GM12891 (cell line): ENCODE results near the gene TRIML2.

Experiments
- PAX5 ChIP-seq: IDR thresholded peaks from 2 replicates; pipeline ENCODE4 v1.6.1; 2011; ENCODE audit warnings: low read length, moderate library complexity, mild to moderate bottlenecking; ENCODE audit not compliant: insufficient read depth, severe bottlenecking
- POLR2A ChIP-seq: IDR thresholded peaks from 2 replicates; pipeline ENCODE4 v1.6.1; 2011; ENCODE audit warnings: low read depth, low read length, control low read depth
- POLR2AphosphoS5 ChIP-seq: IDR thresholded peaks from 2 replicates; pipeline ENCODE4 v1.6.1; 2011; ENCODE audit warnings: low read depth, low read length, control low read depth
- SPI1 ChIP-seq: IDR thresholded peaks from 2 replicates; pipeline ENCODE4 v1.6.1; 2011; ENCODE audit warnings: low read depth, low read length, control low read depth
- TAF1 ChIP-seq: IDR thresholded peaks from 2 replicates; pipeline ENCODE4 v1.6.1; 2011; ENCODE audit warnings: low read depth, low read length, control low read depth

GRCh38 chr4:188076169-188076568, 33.2 kb downstream of the TRIML2 start:
- TF ChIP-seq POLR2A (no peak), TAF1 (no peak), POLR2AphosphoS5 (no peak), SPI1 (no peak), PAX5 (no peak)
